ENCODE measurements around the gene TCHHL1.

TCHHL1 gene

GRCh38 chr1:152048416-152049009, 40.4 kb downstream of the TCHHL1 start:
- peak overlapping the region; percentile 92 to 93 for H3K27ac ChIP-seq
- TF ChIP-seq CTCF (IDR thresholded peaks at IDR 0.05), result no peak
- DNase-seq (ENCODE audit: low spot score), result peak; percentile 89
- peak overlapping the region; percentile 52 for H3K4me3 ChIP-seq

- H3K4me3 ChIP-seq, result peak overlapping the region; percentile 52
- TF ChIP-seq CTCF (IDR thresholded peaks at IDR 0.05), result peak; percentile 39
- DNase-seq (ENCODE audit: low spot score), result peak; percentile 96
- peak overlapping the region; percentile 92 to 93 for H3K27ac ChIP-seq
Measured at GRCh38 chr1:152047730-152048415, 41.0 kb downstream of the TCHHL1 start.

GRCh38 chr1:152047413-152047729, 41.5 kb downstream of the TCHHL1 start:
- TF ChIP-seq CTCF (IDR thresholded peaks at IDR 0.05), result no peak
- Histone ChIP-seq H3K27ac (peak overlapping the region; percentile 92 to 93), H3K4me3 (peak overlapping the region; percentile 52)
- no peak for DNase-seq (ENCODE audit: low spot score)

GRCh38 chr1:152044386-152044785, 44.5 kb downstream of the TCHHL1 start:
- TF ChIP-seq CTCF (IDR thresholded peaks at IDR 0.05), result no peak
- H3K4me3 ChIP-seq, result no peak overlapping the region
- H3K27ac ChIP-seq, result no peak overlapping the region
- DNase-seq (ENCODE audit: low spot score), result no peak

- H3K4me3 ChIP-seq, result no peak overlapping the region
- no peak for DNase-seq (ENCODE audit: low spot score)
- TF ChIP-seq CTCF (IDR thresholded peaks at IDR 0.05), result no peak
- H3K27ac ChIP-seq, result no peak overlapping the region
Measured at GRCh38 chr1:152043870-152044269, 45.0 kb downstream of the TCHHL1 start.

GRCh38 chr1:152042030-152042429, 46.8 kb downstream of the TCHHL1 start:
- no peak overlapping the region for H3K27ac ChIP-seq
- no peak overlapping the region for H3K4me3 ChIP-seq
- TF ChIP-seq CTCF (IDR thresholded peaks at IDR 0.05), result no peak
- no peak for DNase-seq (ENCODE audit: low spot score)

- DNase-seq (ENCODE audit: low spot score), result no peak
- Histone ChIP-seq H3K4me3 (no peak overlapping the region), H3K27ac (no peak overlapping the region)
- no peak for TF ChIP-seq CTCF (IDR thresholded peaks at IDR 0.05)
Measured at GRCh38 chr1:152039886-152040285, 49.0 kb downstream of the TCHHL1 start.
